HCT116 (cell line): Measurements from ENCODE around the gene CALN1. TPM values are rescaled to one million over a fixed set of nuclear protein-coding genes. Genes with fewer than 3 reads are reported as not detected.

Experiments used
- ATAC-seq: fragments of 200-7000 bp; cut with Tn5 transposase; 2 replicates; pipeline ENCODE4 v1.9.1; 2020; ENCODE audit warnings: mild to moderate bottlenecking, moderate library complexity
- BruUV-seq: library from RNA; stranded (reverse); fragments of 400-500 nt; replicated peaks from 2 replicates; lab custom pipeline; 2021; lab: Mats Ljungman, UMichigan
- CTCF ChIA-PET: fragments of 300-600 bp; sonication (Branson Sonifier 250); formaldehyde crosslinking; loops from one replicate; lab custom pipeline; 2021; ENCODE audit warnings: antibody characterized with exemption; lab: Charles Lee
- POLR2A ChIA-PET: fragments of 300-600, 350-600 bp; sonication (Branson Sonifier 250); formaldehyde crosslinking; loops from one replicate; lab custom pipeline; 2021; ENCODE audit warnings: antibody characterized with exemption; lab: Charles Lee
- RAD21 ChIA-PET, 2 experiments: fragments of 300-600 bp; sonication (Branson Sonifier 250); formaldehyde crosslinking; loops; one replicate each; lab custom pipeline; 2023; ENCODE audit warnings: low total read pairs in 2 of 2; ENCODE audit not compliant: uncharacterized antibody in 2 of 2, unreplicated experiment in 2 of 2, low non-redundant PET in 1 of 2; lab: Charles Lee
- DNase-seq: peaks from one replicate; pipeline ENCODE4 v3.0.0-alpha.2; 2010; ENCODE audit warnings: low read depth, low spot score
- H2AFZ ChIP-seq: fragments of 200-600 bp; shearing (Covaris generic), sonication (generic); 2 replicates; pipeline ENCODE4 v1.6.1; 2017; ENCODE audit warnings: low read depth, mixed run types, mixed read lengths, antibody characterized with exemption, low read length; ENCODE audit not compliant: poor library complexity, severe bottlenecking
- H3K27ac ChIP-seq: 2 replicates; pipeline ENCODE4 v1.5.1; 2012; ENCODE audit warnings: low read depth, low read length
- H3K27me3 ChIP-seq: fragments of 200-600 bp; sonication (generic); 2 replicates; pipeline ENCODE4 v1.6.1; 2016; ENCODE audit warnings: mixed run types, low read length, mixed read lengths; ENCODE audit not compliant: insufficient read depth
- H3K36me3 ChIP-seq, 2 experiments: fragments of 200-500 bp in 1 of 2; fragments of 200-600 bp in 1 of 2; sonication (Bioruptor generic) in 1 of 2; sonication (generic) in 1 of 2; 2 replicates each; pipeline versions ENCODE4 v1.5.1 to v1.6.1; 2014 to 2016; ENCODE audit warnings: low read length in 2 of 2, inconsistent platforms in 1 of 2, mixed read lengths in 1 of 2, mixed run types in 1 of 2; ENCODE audit not compliant: insufficient read depth in 2 of 2, control insufficient read depth in 1 of 2
- H3K4me1 ChIP-seq, 2 experiments: fragments of 200-600 bp in 1 of 2; sonication (generic) in 1 of 2; 2 replicates each; pipeline versions ENCODE4 v1.5.1 to v1.6.1; 2012 to 2017; ENCODE audit warnings: low read length in 2 of 2, inconsistent platforms in 1 of 2, mild to moderate bottlenecking in 1 of 2, mixed read lengths in 1 of 2, mixed run types in 1 of 2, moderate library complexity in 1 of 2; ENCODE audit not compliant: insufficient read depth in 2 of 2, control insufficient read depth in 1 of 2
- H3K4me2 ChIP-seq: fragments of 200-600 bp; sonication (generic); 2 replicates; pipeline ENCODE4 v1.6.1; 2017; ENCODE audit warnings: mixed run types, low read length, mixed read lengths
- H3K4me3 ChIP-seq, 2 experiments: fragments of 200-600 bp in 1 of 2; sonication (generic) in 1 of 2; replicated peaks in 1 of 2; 2 replicates each; pipeline ENCODE4 v1.5.1; 2011 to 2016; ENCODE audit warnings: low read length in 2 of 2, control low read depth in 1 of 2, low read depth in 1 of 2, mild to moderate bottlenecking in 1 of 2, mixed read lengths in 1 of 2, mixed run types in 1 of 2
- H3K79me2 ChIP-seq: fragments of 200-600 bp; sonication (generic); 2 replicates; pipeline ENCODE4 v1.6.1; 2017; ENCODE audit warnings: mild to moderate bottlenecking, mixed run types, low read length, moderate library complexity, mixed read lengths; ENCODE audit not compliant: insufficient read depth
- H3K9ac ChIP-seq: fragments of 200-600 bp; sonication (generic); 2 replicates; pipeline ENCODE4 v1.6.1; 2016; ENCODE audit warnings: low read length, mixed read lengths
- H3K9me2 ChIP-seq: fragments of 200-600 bp; sonication (generic), shearing (Covaris generic); 2 replicates; pipeline ENCODE4 v1.6.1; 2017; ENCODE audit warnings: mixed run types, mild to moderate bottlenecking, moderate library complexity; ENCODE audit not compliant: insufficient read depth
- H3K9me3 ChIP-seq, 2 experiments: fragments of 200-500 bp in 1 of 2; fragments of 200-600 bp in 1 of 2; sonication (Bioruptor generic) in 1 of 2; sonication (generic) in 1 of 2; 2 replicates each; pipeline ENCODE4 v1.6.1; 2014 to 2017; ENCODE audit warnings: low read length in 2 of 2, mixed read lengths in 2 of 2, inconsistent platforms in 1 of 2, low read depth in 1 of 2, mild to moderate bottlenecking in 1 of 2, mixed run types in 1 of 2, moderate library complexity in 1 of 2; ENCODE audit not compliant: control insufficient read depth in 1 of 2, insufficient read depth in 1 of 2
- H4K20me1 ChIP-seq: fragments of 200-600 bp; sonication (generic), shearing (Covaris generic); 2 replicates; pipeline ENCODE4 v1.6.1; 2017; ENCODE audit warnings: mixed run types, mild to moderate bottlenecking, moderate library complexity; ENCODE audit not compliant: insufficient read depth
- ATF3 ChIP-seq: IDR thresholded peaks from 2 replicates; pipeline ENCODE4 v1.6.1; 2012
- CBX3 ChIP-seq: IDR thresholded peaks from 2 replicates; pipeline ENCODE4 v1.6.1; 2012; ENCODE audit warnings: low read depth
- CEBPB ChIP-seq: IDR thresholded peaks from 2 replicates; pipeline ENCODE4 v1.6.1; 2012; ENCODE audit warnings: low read depth
- CTCF ChIP-seq, 3 experiments: fragments of 200-600 bp in 1 of 3; sonication (generic) in 1 of 3; IDR thresholded peaks in 2 of 3; conservative IDR thresholded peaks in 1 of 3; 2 replicates each; pipeline ENCODE4 v1.5.1; 2012 to 2017; ENCODE audit warnings: low read depth in 2 of 3, low read length in 2 of 3, antibody characterized with exemption in 1 of 3, borderline replicate concordance in 1 of 3, control low read depth in 1 of 3, mild to moderate bottlenecking in 1 of 3, mixed read lengths in 1 of 3, mixed run types in 1 of 3, moderate library complexity in 1 of 3; ENCODE audit not compliant: insufficient read depth in 1 of 3
- EGR1 ChIP-seq: IDR thresholded peaks from 2 replicates; pipeline ENCODE4 v1.6.1; 2012; ENCODE audit warnings: low read depth
- ELF1 ChIP-seq: IDR thresholded peaks from 2 replicates; pipeline ENCODE4 v1.6.1; 2012; ENCODE audit warnings: low read depth, borderline replicate concordance
- EZH2phosphoT487 ChIP-seq: fragments of 200-600 bp; IDR thresholded peaks from 2 replicates; pipeline ENCODE4 v1.6.1; 2018; ENCODE audit warnings: antibody characterized with exemption, borderline replicate concordance
- FOSL1 ChIP-seq: IDR thresholded peaks from 2 replicates; pipeline ENCODE4 v1.6.1; 2012; ENCODE audit warnings: low read depth
- JUND ChIP-seq: IDR thresholded peaks from 2 replicates; pipeline ENCODE4 v1.6.1; 2012
- MAX ChIP-seq: IDR thresholded peaks from 2 replicates; pipeline ENCODE4 v1.6.1; 2012
- POLR2AphosphoS5 ChIP-seq: IDR thresholded peaks from 2 replicates; pipeline ENCODE4 v1.6.1; 2011; ENCODE audit warnings: mild to moderate bottlenecking, low read depth, low read length, moderate library complexity
- RAD21 ChIP-seq: IDR thresholded peaks from 2 replicates; pipeline ENCODE4 v1.6.1; 2012; ENCODE audit warnings: low read depth, mild to moderate bottlenecking
- REST ChIP-seq: IDR thresholded peaks from 2 replicates; pipeline ENCODE4 v1.6.1; 2012; ENCODE audit warnings: low read depth
- SIN3A ChIP-seq: IDR thresholded peaks from 2 replicates; pipeline ENCODE4 v1.6.1; 2012; ENCODE audit warnings: low read depth
- SP1 ChIP-seq: IDR thresholded peaks from 2 replicates; pipeline ENCODE4 v1.6.1; 2012; ENCODE audit warnings: low read depth
- SRF ChIP-seq: IDR thresholded peaks from 2 replicates; pipeline ENCODE4 v1.6.1; 2012; ENCODE audit warnings: low read depth
- TCF7L2 ChIP-seq: IDR thresholded peaks from 2 replicates; pipeline ENCODE4 v1.7.0; 2011; ENCODE audit warnings: borderline replicate concordance, inconsistent platforms; ENCODE audit not compliant: insufficient read depth, insufficient read length; ENCODE audit errors: extremely low read depth
- ZBTB33 ChIP-seq: IDR thresholded peaks from 2 replicates; pipeline ENCODE4 v1.6.1; 2011; ENCODE audit warnings: mild to moderate bottlenecking, low read length, moderate library complexity; ENCODE audit not compliant: insufficient replicate concordance; ENCODE audit errors: extremely low read depth
- ZFX ChIP-seq: fragments of 450-650 bp; IDR thresholded peaks from 2 replicates; pipeline ENCODE4 v1.6.1; 2017
- ZNF274 ChIP-seq: fragments of 200-500 bp; sonication (Bioruptor generic); IDR thresholded peaks from 2 replicates; pipeline ENCODE4 v1.6.1; 2014; ENCODE audit warnings: mild to moderate bottlenecking, low read depth, low read length, inconsistent platforms
- intact Hi-C: fragments of 100-400 bp; cut with micrococcal nuclease; formaldehyde crosslinking; loops from 2 replicates; pipeline ENCODE4 v1.10.0; 2022
- total RNA-seq: library from RNA; stranded (reverse); gene quantifications from one replicate; pipeline ENCODE4 v1.2.1, GENCODE V29; 2021; ENCODE audit not compliant: unreplicated experiment

The CALN1 gene
- total RNA-seq, 1 experiment from 2014 or later: 0.17 TPM

GRCh38 chr7:72106405-72106804 is 305.7 kb downstream of the CALN1 start:
- no peak overlapping the region for H2AFZ ChIP-seq
- no peaks in the 10 kb centered on the region for H3K9me2 ChIP-seq
- H3K4me1 ChIP-seq: no peaks in the 10 kb centered on the region
- H3K4me3 ChIP-seq: no peak overlapping the region
- BruUV-seq: no TSS peak
- H3K79me2 ChIP-seq: no peaks in the 10 kb centered on the region
- H3K4me2 ChIP-seq: no peak overlapping the region
- H4K20me1 ChIP-seq: no peaks in the 10 kb centered on the region
- ChIA-PET POLR2A (no interaction called here), CTCF (no interaction called here), RAD21 (no interaction called here)
- DNase-seq (no peak), ATAC-seq (no peak)
- no peak for TF ChIP-seq ZNF274
- TF ChIP-seq CTCF (IDR thresholded peaks at IDR 0.05 in 2 of 3, conservative IDR thresholded peaks at IDR 0.05 in 1 of 3; ENCODE audit: borderline replicate concordance in 1 of 3, insufficient read depth in 1 of 3, low read depth in 2 of 3, low read length in 2 of 3): no peak
- TF ChIP-seq REST: no peak
- TF ChIP-seq SRF: no peak
- no peak for TF ChIP-seq JUND
- no peak for TF ChIP-seq ATF3
- no peak for TF ChIP-seq CBX3
- TF ChIP-seq MAX: no peak
- no peak for TF ChIP-seq ZBTB33
- TF ChIP-seq SP1: no peak
- no peak for TF ChIP-seq TCF7L2
- no peak for TF ChIP-seq CEBPB
- TF ChIP-seq FOSL1: no peak
- no peak for TF ChIP-seq EZH2phosphoT487
- no peak for TF ChIP-seq ELF1
- no peak for TF ChIP-seq POLR2AphosphoS5
- no peak for TF ChIP-seq SIN3A
- no peak for TF ChIP-seq RAD21
- no peak for TF ChIP-seq EGR1
- TF ChIP-seq ZFX: no peak
- H3K9me3 ChIP-seq: peaks cover 0 to 4% of the 10 kb centered on the region in 2 experiments; a peak in 1 of 4 replicates
- intact Hi-C loops: no loop called here
- no peak overlapping the region for H3K9ac ChIP-seq
- no peaks in the 10 kb centered on the region for H3K36me3 ChIP-seq
- no peaks in the 10 kb centered on the region for H3K27me3 ChIP-seq
- no peak overlapping the region for H3K27ac ChIP-seq
